Measurements from ENCODE around the gene UBE2D3. TPM values are rescaled to one million over a fixed set of nuclear protein-coding genes. Genes with fewer than 3 reads are reported as not detected.

Gene UBE2D3
- total RNA-seq, 1 donor from 2014 or later, result 340 TPM

DNA sequence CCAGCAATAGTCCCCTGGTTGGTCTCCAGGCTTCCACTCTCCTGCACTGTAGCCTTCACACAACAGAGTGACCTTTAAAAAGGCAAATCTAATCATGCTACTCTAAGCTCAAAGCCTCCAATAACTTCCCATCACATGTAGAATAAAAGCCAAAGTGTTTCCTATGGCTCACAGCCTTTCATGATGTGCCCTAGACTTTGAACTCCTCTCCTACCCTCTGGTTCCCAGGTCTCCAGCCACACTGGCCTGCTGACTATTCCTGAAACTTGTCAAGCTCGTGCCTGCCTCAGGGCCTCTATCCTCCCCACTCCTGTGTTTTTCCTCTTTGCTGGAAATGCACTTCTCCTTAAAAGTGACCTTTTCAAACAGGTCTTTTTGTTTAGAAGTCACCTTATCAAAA, 69.7 kb downstream of the UBE2D3 start:
- no peak for TF ChIP-seq EZH2 (IDR thresholded peaks at IDR 0.05; ENCODE audit: insufficient read depth, low read length)
- TF ChIP-seq, protein P1, sequence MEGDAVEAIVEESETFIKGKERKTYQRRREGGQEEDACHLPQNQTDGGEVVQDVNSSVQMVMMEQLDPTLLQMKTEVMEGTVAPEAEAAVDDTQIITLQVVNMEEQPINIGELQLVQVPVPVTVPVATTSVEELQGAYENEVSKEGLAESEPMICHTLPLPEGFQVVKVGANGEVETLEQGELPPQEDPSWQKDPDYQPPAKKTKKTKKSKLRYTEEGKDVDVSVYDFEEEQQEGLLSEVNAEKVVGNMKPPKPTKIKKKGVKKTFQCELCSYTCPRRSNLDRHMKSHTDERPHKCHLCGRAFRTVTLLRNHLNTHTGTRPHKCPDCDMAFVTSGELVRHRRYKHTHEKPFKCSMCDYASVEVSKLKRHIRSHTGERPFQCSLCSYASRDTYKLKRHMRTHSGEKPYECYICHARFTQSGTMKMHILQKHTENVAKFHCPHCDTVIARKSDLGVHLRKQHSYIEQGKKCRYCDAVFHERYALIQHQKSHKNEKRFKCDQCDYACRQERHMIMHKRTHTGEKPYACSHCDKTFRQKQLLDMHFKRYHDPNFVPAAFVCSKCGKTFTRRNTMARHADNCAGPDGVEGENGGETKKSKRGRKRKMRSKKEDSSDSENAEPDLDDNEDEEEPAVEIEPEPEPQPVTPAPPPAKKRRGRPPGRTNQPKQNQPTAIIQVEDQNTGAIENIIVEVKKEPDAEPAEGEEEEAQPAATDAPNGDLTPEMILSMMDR (IDR thresholded peaks at IDR 0.05; ENCODE audit: insufficient read depth, low read depth, low read length), result no peak
- Mint-ChIP-seq H3K9me3 (ENCODE audit: unreplicated experiment) (no peaks in the 10 kb centered on the region), H3K27me3 (ENCODE audit: low read depth, unreplicated experiment) (no peaks in the 10 kb centered on the region), H3K27ac (ENCODE audit: unreplicated experiment) (no peak overlapping the region), H3K4me3 (ENCODE audit: unreplicated experiment) (no peak overlapping the region), H3K36me3 (ENCODE audit: low read depth, unreplicated experiment) (peaks cover 4% of the 10 kb centered on the region), H3K4me1 (ENCODE audit: low read depth, unreplicated experiment) (peaks cover 6% of the 10 kb centered on the region)
- no peaks in the 10 kb centered on the region for H3K9me3 ChIP-seq (ENCODE audit: insufficient read depth, low read depth, low read length)
- no peak for FAIRE-seq
- DNase-seq (ENCODE audit: low read depth), result no peak
- H3K4me1 ChIP-seq (ENCODE audit: insufficient read depth, low read length), result peaks cover 6% of the 10 kb centered on the region
- no peak overlapping the region for H3K9ac ChIP-seq (ENCODE audit: low read length)
- peaks cover 6% of the 10 kb centered on the region for H4K20me1 ChIP-seq (ENCODE audit: insufficient read depth, low read length)
- H2AFZ ChIP-seq (ENCODE audit: low read depth, low read length), result no peak overlapping the region
- H3K27me3 ChIP-seq (ENCODE audit: insufficient read depth, low read length), result no peaks in the 10 kb centered on the region
- H3K36me3 ChIP-seq (ENCODE audit: insufficient read depth, low read length), result no peaks in the 10 kb centered on the region
- H3K4me2 ChIP-seq (ENCODE audit: low read length), result no peak overlapping the region
- no peak overlapping the region for H3K27ac ChIP-seq (ENCODE audit: low read depth, low read length)
- peaks cover 18% of the 10 kb centered on the region for H3K79me2 ChIP-seq (ENCODE audit: insufficient read depth, low read length)
- H3K4me3 ChIP-seq (ENCODE audit: insufficient read depth, low read depth, low read length), result no peak overlapping the region

DNA sequence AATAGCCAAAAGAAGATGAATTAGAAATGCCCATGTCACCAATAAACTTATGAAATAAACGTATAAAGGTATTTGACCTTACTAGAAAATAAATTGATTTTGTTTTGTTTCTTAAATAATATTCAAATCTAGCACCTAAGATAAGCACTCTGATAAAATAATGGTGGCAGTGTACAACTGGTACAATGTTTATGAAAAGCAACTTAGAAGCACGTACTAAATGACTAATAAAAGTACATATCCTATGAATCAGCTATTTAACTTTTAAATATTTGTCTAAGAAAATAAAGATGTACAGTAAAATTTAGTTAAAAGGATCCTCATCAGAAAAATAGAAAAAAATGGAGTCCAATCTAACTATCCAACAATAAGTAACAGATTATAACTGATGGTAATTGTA, 73.3 kb downstream of the UBE2D3 start:
- H3K4me3 Mint-ChIP-seq (ENCODE audit: unreplicated experiment), result no peak overlapping the region
- no peak for FAIRE-seq
- no peak overlapping the region for H3K4me3 ChIP-seq (ENCODE audit: insufficient read depth, low read depth, low read length)
- no peak for DNase-seq (ENCODE audit: low read depth)
- peaks cover 8% of the 10 kb centered on the region for H3K79me2 ChIP-seq (ENCODE audit: insufficient read depth, low read length)
- peaks cover 4% of the 10 kb centered on the region for H3K4me1 Mint-ChIP-seq (ENCODE audit: low read depth, unreplicated experiment)
- no peaks in the 10 kb centered on the region for H3K9me3 ChIP-seq (ENCODE audit: insufficient read depth, low read depth, low read length)
- no peaks in the 10 kb centered on the region for H3K4me1 ChIP-seq (ENCODE audit: insufficient read depth, low read length)
- no peak overlapping the region for H3K27ac Mint-ChIP-seq (ENCODE audit: unreplicated experiment)
- H3K4me2 ChIP-seq (ENCODE audit: low read length), result no peak overlapping the region
- no peak overlapping the region for H3K9ac ChIP-seq (ENCODE audit: low read length)
- H3K27ac ChIP-seq (ENCODE audit: low read depth, low read length), result no peak overlapping the region
- no peaks in the 10 kb centered on the region for H3K36me3 ChIP-seq (ENCODE audit: insufficient read depth, low read length)
- no peak overlapping the region for H2AFZ ChIP-seq (ENCODE audit: low read depth, low read length)
- H3K27me3 ChIP-seq (ENCODE audit: insufficient read depth, low read length), result no peaks in the 10 kb centered on the region
- peaks cover 8% of the 10 kb centered on the region for H3K36me3 Mint-ChIP-seq (ENCODE audit: low read depth, unreplicated experiment)
- no peak for TF ChIP-seq EZH2 (IDR thresholded peaks at IDR 0.05; ENCODE audit: insufficient read depth, low read length)
- TF ChIP-seq, protein P1 (IDR thresholded peaks at IDR 0.05; ENCODE audit: insufficient read depth, low read depth, low read length), result no peak
- peaks cover 9% of the 10 kb centered on the region for H4K20me1 ChIP-seq (ENCODE audit: insufficient read depth, low read length)
- H3K27me3 Mint-ChIP-seq (ENCODE audit: low read depth, unreplicated experiment), result no peaks in the 10 kb centered on the region
- H3K9me3 Mint-ChIP-seq (ENCODE audit: unreplicated experiment), result no peaks in the 10 kb centered on the region

DNA sequence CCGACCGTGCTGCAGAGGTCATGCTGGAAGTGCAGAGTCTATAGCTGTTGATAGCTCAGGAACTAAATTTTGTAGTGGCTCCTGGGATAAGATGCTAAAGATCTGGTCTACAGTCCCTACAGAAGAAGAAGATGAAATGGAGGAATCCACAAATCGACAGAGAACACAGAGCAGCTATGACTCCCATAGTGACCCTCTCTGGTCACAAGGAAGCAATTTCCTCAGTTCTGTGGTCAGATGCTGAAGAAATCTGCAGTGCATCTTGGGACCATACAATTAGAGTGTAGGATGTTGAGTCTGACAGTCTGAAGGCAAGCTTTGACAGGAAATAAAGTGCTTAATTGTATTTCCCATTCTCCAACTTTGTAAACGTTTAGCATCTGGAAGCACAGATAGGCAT, 75.4 kb downstream of the UBE2D3 start:
- no peaks in the 10 kb centered on the region for H3K9me3 Mint-ChIP-seq (ENCODE audit: unreplicated experiment)
- no peak overlapping the region for H3K4me3 ChIP-seq (ENCODE audit: insufficient read depth, low read depth, low read length)

More for the DNA sequence above, 75.4 kb downstream of the UBE2D3 start:
- H2AFZ ChIP-seq (ENCODE audit: low read depth, low read length), result no peak overlapping the region
- TF ChIP-seq, protein P1 (IDR thresholded peaks at IDR 0.05; ENCODE audit: insufficient read depth, low read depth, low read length), result no peak
- TF ChIP-seq EZH2 (IDR thresholded peaks at IDR 0.05; ENCODE audit: insufficient read depth, low read length), result no peak
- H3K27me3 ChIP-seq (ENCODE audit: insufficient read depth, low read length), result no peaks in the 10 kb centered on the region
- Mint-ChIP-seq H3K4me1 (ENCODE audit: low read depth, unreplicated experiment) (no peaks in the 10 kb centered on the region), H3K27ac (ENCODE audit: unreplicated experiment) (no peak overlapping the region), H3K4me3 (ENCODE audit: unreplicated experiment) (no peak overlapping the region), H3K36me3 (ENCODE audit: low read depth, unreplicated experiment) (peaks cover 10% of the 10 kb centered on the region), H3K27me3 (ENCODE audit: low read depth, unreplicated experiment) (no peaks in the 10 kb centered on the region)
- no peak for FAIRE-seq
- no peaks in the 10 kb centered on the region for H3K4me1 ChIP-seq (ENCODE audit: insufficient read depth, low read length)
- H3K4me2 ChIP-seq (ENCODE audit: low read length), result no peak overlapping the region
- peaks cover 3% of the 10 kb centered on the region for H4K20me1 ChIP-seq (ENCODE audit: insufficient read depth, low read length)
- H3K9me3 ChIP-seq (ENCODE audit: insufficient read depth, low read depth, low read length), result no peaks in the 10 kb centered on the region
- no peaks in the 10 kb centered on the region for H3K36me3 ChIP-seq (ENCODE audit: insufficient read depth, low read length)
- no peak overlapping the region for H3K27ac ChIP-seq (ENCODE audit: low read depth, low read length)
- DNase-seq (ENCODE audit: low read depth), result no peak
- no peaks in the 10 kb centered on the region for H3K79me2 ChIP-seq (ENCODE audit: insufficient read depth, low read length)
- H3K9ac ChIP-seq (ENCODE audit: low read length), result no peak overlapping the region

Other genes starting within 250 kb of the UBE2D3 start
- gene MANBA, start 66.6 kb downstream of the UBE2D3 start, total RNA-seq, result 37.6 and 38.3 TPM in 2 replicates
- 29.4 and 31.0 TPM in 2 replicates for gene CISD2, start 41.4 kb upstream of the UBE2D3 start, total RNA-seq
- 0.16 and 0.36 TPM in 2 replicates for gene SLC9B1, start 192.2 kb upstream of the UBE2D3 start, total RNA-seq
- 11.5 and 16.3 TPM in 2 replicates for gene SLC9B2, start 249.2 kb upstream of the UBE2D3 start, total RNA-seq